ENCODE measurements around the gene C2orf78. TPM values are rescaled to one million over a fixed set of nuclear protein-coding genes. Genes with fewer than 3 reads are reported as not detected.

The C2orf78 gene
- total and polyA plus RNA-seq, 9 of the 15 experiments (the other 6 are each of a cell fraction or from before 2014, with no cell fraction given): 0.04 to 0.28 (median 0.20) TPM

DNA sequence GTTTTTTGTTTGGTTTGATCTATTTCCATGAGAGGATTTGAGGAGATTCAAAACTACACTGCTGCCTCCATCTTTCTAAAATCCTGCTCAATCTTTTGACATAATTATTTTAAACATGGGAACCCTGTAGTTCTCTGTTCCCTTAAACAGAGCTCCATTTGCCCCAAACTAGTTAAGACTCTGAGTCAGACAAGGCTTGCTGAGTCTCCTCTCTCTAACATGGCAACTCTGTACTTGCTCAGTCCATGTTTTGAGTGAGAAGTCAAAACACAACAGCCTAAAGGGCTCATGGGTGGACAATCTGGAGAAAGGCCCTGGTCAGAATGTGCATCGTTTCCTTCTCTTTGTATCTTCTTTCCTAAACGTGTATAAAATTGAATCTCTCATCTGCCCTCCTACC is 37.7 kb downstream of the C2orf78 start (continued):
- no peak for TF ChIP-seq PCBP2 (IDR thresholded peaks at IDR 0.05; ENCODE audit: low read depth, low read length, poor library complexity, severe bottlenecking)

DNA sequence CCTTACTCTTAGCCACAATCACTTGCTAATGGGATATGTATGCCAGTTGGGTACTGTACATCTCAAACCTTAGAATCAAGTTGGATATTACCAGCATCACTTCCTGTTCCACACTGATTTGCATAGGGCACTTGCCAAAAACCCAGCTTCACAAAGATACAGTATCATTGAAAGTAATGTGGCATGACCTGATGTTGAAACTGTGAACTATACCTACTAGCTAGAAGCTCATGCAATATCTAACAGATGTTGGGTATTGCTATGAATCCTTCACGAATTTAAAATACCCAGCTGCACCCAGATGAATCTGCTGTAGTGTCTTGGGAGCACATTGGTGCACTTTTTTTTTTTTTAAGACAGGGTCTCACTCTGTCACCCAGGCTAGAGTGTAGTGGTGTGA is 38.3 kb downstream of the C2orf78 start:
- no peak overlapping the region for H3K4me3 ChIP-seq
- no peaks in the 10 kb centered on the region for H3K79me2 ChIP-seq (ENCODE audit: control insufficient read depth, insufficient read depth, low read length)
- H3K4me1 ChIP-seq (replicated peaks in 1 of 2; ENCODE audit: control insufficient read depth in 2 of 2, insufficient read depth in 2 of 2, low read length in 2 of 2): peaks cover 4 to 6% of the 10 kb centered on the region in 2 experiments; a peak in 2 of 5 replicates
- no peak for TF ChIP-seq MAZ (CRISPR knock-in tag; conservative IDR thresholded peaks at IDR 0.05 in 1 of 2, IDR thresholded peaks at IDR 0.05 in 1 of 2)
- TF ChIP-seq ZNF24 (IDR thresholded peaks at IDR 0.05): no peak
- TF ChIP-seq ZFP36 (IDR thresholded peaks at IDR 0.05; ENCODE audit: low read depth, low read length, partially characterized antibody): no peak
- CTCF ChIA-PET (ENCODE audit: low intra/inter-chr PET ratio): interaction anchor here (0.5 to 0.6 kb wide), 2 partner anchors 40 to 258 kb away, joined by 3 read pairs; no protein-coding TSS in a partner anchor
- no TSS peak for BruUV-seq (replicated peaks)
- H3K9ac ChIP-seq (ENCODE audit: insufficient read depth in 1 of 2, low read depth in 2 of 2, low read length in 2 of 2): no peak overlapping the region
- no peaks in the 10 kb centered on the region for H3K9me3 ChIP-seq (replicated peaks; ENCODE audit: control insufficient read depth, insufficient read depth, low read depth, low read length)
- WGBS (ENCODE audit: insufficient coverage, low coverage, missing lambda C conversion rate): 7% methylated on average over 1 of the region's 1 CpG
- in situ Hi-C loops (cut with MboI) (no loop called here), intact Hi-C loops (cut with micrococcal nuclease) (loop anchor here (10.0 kb wide), 7 partner anchors 147 to 573 kb away; partner anchors contain the start of genes BOLA3 and TET3)
- FAIRE-seq (no peak), ATAC-seq (no peak), DNase-seq (ENCODE audit: extremely low read depth in 1 of 4, low spot score in 3 of 4) (no peak)
- no peaks in the 10 kb centered on the region for H3K9me1 ChIP-seq (ENCODE audit: control insufficient read depth, insufficient read depth, low read length)
- no peak overlapping the region for H3K27ac ChIP-seq (ENCODE audit: extremely low read depth, low read depth, low read length)
- no peak overlapping the region for H2AFZ ChIP-seq (ENCODE audit: low read depth, low read length)
- no peaks in the 10 kb centered on the region for H4K20me1 ChIP-seq (replicated peaks; ENCODE audit: control insufficient read depth, insufficient read depth, low read length)
- no peaks in the 10 kb centered on the region for H3K27me3 ChIP-seq (ENCODE audit: control insufficient read depth in 2 of 2, insufficient read depth in 2 of 2, low read length in 2 of 2)
- H3K4me2 ChIP-seq (ENCODE audit: insufficient read depth, low read length): no peak overlapping the region
- no peaks in the 10 kb centered on the region for H3K36me3 ChIP-seq (ENCODE audit: control insufficient read depth, insufficient read depth, low read length)
- POLR2A ChIA-PET: interaction anchor here (0.6 to 1.4 kb wide), 2 partner anchors 9 to 327 kb away, joined by 3 to 6 read pairs; no protein-coding TSS in a partner anchor
